ENCODE results near the gene SF3B2. TPM values are rescaled to one million over a fixed set of nuclear protein-coding genes. Genes with fewer than 3 reads are reported as not detected.
"Not testable (repeated sequence)": the region's sequence is repeated elsewhere in the genome, so short reads cannot be mapped to it uniquely, and the experiment has no call there.

SF3B2 gene
- total RNA-seq, 1 donor = 135 TPM

DNA sequence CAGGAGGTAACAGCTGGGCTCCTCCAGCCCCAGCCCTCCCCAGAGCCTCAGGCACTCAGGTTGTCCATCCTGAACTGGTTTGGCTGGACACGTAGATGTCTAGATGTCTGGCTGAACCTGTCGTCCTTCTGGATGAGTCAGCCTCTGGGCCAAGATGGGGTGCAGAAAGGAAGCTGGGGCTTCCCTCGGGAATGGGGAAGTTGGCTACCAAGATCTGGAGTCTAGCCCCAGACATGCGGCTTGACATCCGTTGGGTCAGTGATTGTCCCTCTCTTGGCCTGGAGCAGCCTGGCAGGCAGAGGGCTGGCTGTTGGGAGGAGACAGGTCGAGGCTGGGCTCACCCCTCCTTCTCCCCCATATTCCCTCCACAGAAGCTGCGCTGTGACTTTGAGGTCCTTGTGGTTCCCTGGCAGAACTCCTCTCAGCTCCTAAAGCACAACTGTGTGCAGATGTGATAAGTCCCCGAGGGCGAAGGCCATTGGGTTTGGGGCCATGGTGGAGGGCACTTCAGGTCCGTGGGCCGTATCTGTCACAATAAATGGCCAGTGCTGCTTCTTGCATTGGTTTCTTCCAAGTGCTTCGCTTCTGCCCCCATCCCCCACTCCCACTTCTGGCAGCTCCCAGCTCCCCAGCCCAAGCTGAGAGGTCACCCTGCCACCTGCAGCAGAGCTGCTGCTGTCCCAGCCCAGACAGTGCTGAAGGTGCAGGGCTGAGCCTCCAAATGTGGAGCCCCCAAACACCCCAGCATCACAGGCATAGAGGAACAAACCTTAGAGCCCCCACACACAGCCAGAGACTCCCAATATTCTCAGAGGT lies 39.0 kb upstream of the SF3B2 start:
- Histone ChIP-seq H3K27me3 (ENCODE audit: insufficient read depth, low read length) (peaks cover 26% of the 10 kb centered on the region), H3K4me1 (ENCODE audit: insufficient read depth, low read length) (peaks cover 34% of the 10 kb centered on the region), H3K9me3 (ENCODE audit: low read depth, low read length) (no peaks in the 10 kb centered on the region), H3K4me3 (ENCODE audit: low read length) (no peak overlapping the region)

DNA sequence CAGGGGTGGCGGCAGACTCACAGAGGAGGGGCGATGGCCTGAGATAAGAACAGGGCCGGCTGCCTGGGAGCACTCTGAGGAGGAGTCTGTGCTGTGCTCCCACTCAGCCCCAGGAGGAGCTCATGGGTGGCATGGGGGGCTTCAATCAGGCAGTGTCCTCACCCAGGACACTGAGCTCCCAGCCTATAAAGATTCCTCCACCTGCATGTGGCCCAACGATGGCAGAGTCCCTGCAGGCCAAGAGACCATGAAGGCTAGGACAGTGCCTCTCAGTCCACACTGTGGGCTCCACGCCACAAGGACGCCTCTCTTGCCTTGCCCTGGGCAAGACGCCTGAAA lies 38.4 kb upstream of the SF3B2 start:
- Histone ChIP-seq H3K9me3 (ENCODE audit: low read depth, low read length) (no peaks in the 10 kb centered on the region), H3K27me3 (ENCODE audit: insufficient read depth, low read length) (peaks cover 26% of the 10 kb centered on the region), H3K4me1 (ENCODE audit: insufficient read depth, low read length) (peaks cover 34% of the 10 kb centered on the region), H3K4me3 (ENCODE audit: low read length) (no peak overlapping the region)

DNA sequence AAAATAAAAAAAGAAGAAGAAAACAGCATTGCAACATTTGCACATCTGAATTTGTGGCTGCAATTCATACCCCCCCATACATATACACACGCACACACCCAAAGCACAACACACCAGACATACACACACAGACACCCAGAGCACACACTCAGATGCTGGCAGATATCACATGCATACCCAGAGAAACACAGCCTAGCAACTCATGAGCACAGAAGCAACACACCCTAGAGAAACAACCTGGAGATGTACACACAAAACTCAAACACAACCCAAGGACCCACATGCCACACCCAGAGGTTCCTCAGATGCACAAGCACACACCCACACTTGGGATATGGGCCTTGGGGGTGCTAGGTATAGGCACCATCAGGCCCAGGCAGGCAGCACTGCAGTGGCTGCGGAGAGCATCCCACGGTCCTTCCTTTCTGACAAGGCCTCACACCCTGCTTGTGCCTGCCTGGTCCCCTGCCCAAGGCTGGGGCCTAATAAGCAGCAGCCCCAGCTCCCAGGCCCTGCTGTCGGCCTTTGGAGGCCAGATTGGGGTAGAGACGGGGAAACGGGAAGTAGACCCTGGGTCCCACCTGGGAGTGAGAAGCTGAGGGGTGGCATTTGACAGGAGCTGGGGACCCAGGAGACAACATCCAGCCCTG lies 37.2 kb upstream of the SF3B2 start:
- peaks cover 26% of the 10 kb centered on the region for H3K27me3 ChIP-seq (ENCODE audit: insufficient read depth, low read length)
- H3K9me3 ChIP-seq (ENCODE audit: low read depth, low read length) = no peaks in the 10 kb centered on the region
- H3K4me3 ChIP-seq (ENCODE audit: low read length) = no peak overlapping the region
- peaks cover 36% of the 10 kb centered on the region for H3K4me1 ChIP-seq (ENCODE audit: insufficient read depth, low read length)

DNA sequence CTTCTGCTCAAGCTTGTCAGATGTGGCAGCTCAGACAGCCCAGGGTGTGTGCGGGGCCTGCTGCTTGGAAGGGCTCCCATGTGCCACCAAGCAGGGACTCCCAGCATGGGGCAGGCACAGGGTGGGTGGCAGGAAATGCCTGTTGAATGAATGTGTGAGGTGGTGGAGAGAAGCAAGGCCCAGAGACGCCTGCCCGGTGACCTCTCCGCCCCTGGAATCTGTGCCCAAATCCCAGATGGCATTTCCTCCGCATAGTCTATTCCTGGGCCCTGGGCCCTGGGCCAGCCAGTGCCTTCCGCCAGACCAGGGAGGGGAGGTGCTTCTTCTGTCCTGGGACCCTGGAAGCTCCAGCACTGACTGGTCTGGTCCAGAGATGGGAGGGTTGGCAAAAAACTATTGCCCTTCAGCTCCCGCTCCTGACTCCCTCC lies 36.7 kb upstream of the SF3B2 start:
- Histone ChIP-seq H3K9me3 (ENCODE audit: low read depth, low read length) (no peaks in the 10 kb centered on the region), H3K27me3 (ENCODE audit: insufficient read depth, low read length) (peaks cover 25% of the 10 kb centered on the region), H3K4me1 (ENCODE audit: insufficient read depth, low read length) (peaks cover 42% of the 10 kb centered on the region), H3K4me3 (ENCODE audit: low read length) (no peak overlapping the region)

DNA sequence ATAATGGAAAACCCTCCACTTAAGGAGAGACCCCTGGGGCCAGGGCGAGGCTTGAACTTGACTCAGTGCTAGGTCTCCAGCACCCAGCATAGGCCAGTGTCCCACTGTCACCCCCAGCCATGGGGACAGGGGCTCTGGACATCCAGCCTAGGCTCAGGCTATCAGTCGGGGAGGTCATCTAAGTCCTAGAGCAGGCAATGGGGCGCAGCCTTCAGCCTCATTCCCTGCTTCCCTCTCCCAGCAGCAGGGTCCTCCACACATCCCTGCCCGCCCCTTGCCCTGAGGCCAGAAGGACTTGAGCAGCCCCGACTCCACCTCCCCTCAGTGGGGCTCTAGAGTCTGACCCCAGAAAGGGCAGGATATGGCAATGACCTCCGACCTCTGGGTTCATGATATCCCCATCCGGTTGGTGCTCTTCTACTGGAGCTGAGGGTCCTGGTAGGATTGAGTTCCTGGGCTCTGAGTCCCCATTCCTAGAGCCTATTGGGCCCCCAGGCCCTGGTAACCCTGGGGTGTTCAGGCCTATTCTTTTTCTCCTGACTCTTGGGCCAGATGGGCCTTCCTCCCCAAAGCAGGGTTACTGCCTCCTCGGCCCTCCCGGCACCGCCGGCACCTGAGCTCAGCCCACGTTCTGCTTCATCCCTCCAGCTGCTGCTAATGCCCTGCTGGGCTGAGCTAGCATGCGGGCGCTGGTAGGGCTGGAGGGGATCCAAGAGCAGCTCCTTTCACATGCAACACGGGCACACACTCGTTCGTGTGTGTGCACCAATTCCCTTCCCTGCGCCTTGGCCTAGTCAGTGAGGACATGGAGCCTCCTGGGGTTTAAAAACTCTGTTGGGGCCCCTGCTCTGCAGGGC lies 36.0 kb upstream of the SF3B2 start:
- Histone ChIP-seq H3K4me3 (ENCODE audit: low read length) (no peak overlapping the region), H3K27me3 (ENCODE audit: insufficient read depth, low read length) (peaks cover 20% of the 10 kb centered on the region), H3K4me1 (ENCODE audit: insufficient read depth, low read length) (peaks cover 47% of the 10 kb centered on the region), H3K9me3 (ENCODE audit: low read depth, low read length) (no peaks in the 10 kb centered on the region)

DNA sequence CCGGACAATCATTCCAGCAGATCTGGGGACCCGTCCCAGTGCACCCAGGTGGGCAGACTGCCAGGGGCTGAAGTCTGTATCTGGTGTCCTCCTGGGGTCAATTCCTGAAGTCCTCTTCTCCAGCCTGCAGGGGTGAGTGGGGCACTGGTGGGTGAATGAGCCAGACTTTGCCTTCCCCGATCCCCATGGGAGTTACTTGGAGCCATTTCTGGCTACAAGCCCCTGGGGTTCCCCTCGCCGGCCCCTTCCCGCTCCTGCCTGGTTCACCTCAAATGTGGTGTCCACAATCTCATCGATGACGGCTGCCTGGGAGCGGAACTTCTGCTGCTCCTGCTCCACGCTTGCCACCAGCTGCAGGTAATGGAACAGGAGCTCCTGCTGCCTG lies 35.4 kb upstream of the SF3B2 start:
- H3K4me1 ChIP-seq (ENCODE audit: insufficient read depth, low read length) = peaks cover 49% of the 10 kb centered on the region
- no peak overlapping the region for H3K4me3 ChIP-seq (ENCODE audit: low read length)
- peaks cover 14% of the 10 kb centered on the region for H3K27me3 ChIP-seq (ENCODE audit: insufficient read depth, low read length)
- H3K9me3 ChIP-seq (ENCODE audit: low read depth, low read length) = no peaks in the 10 kb centered on the region

DNA sequence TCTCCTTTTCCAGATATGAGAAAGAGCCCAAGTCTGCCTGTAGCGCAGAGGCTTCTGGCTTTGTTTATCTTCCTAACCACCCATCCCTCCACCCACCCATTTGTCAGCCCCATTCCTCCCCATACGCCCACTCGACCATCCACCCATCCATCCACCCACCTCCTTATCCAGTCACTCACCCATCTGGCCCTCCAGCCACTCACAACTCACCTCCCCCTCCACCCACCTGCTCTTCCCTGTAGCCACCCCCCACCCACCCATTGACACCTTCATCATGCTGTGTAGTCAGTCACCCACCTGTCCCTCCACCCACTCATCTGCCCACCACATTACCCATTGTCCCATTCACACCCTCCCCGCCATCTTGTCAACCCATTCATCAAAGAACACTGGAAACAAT lies 34.8 kb upstream of the SF3B2 start:
- H3K27me3 ChIP-seq (ENCODE audit: insufficient read depth, low read length) = peaks cover 9% of the 10 kb centered on the region
- peaks cover 49% of the 10 kb centered on the region for H3K4me1 ChIP-seq (ENCODE audit: insufficient read depth, low read length)
- no peaks in the 10 kb centered on the region for H3K9me3 ChIP-seq (ENCODE audit: low read depth, low read length)
- H3K4me3 ChIP-seq (ENCODE audit: low read length) = no peak overlapping the region

DNA sequence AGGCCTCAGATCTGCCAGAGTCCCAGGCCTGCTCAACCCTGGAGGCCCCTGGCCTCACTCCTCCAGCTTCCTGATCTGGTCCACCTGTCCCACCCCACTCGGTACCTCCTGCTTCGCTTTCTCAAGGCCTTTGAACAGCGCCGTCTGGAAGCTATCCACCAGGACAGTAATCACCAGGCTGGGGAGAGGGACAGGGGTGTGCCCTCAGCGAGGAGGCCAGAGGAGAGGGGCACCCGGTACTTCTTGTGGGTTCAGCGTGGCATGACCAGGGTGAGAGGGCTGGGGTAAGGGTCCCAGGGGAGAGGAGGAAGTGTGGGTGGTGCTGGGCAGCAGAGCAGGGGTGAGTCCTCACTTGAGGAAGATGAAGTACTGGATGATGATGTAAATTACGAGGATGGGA lies 32.0 kb upstream of the SF3B2 start:
- Histone ChIP-seq H3K4me1 (ENCODE audit: insufficient read depth, low read length) (peaks cover 32% of the 10 kb centered on the region), H3K9me3 (ENCODE audit: low read depth, low read length) (no peaks in the 10 kb centered on the region), H3K4me3 (ENCODE audit: low read length) (no peak overlapping the region), H3K27me3 (ENCODE audit: insufficient read depth, low read length) (peaks cover 5% of the 10 kb centered on the region)

DNA sequence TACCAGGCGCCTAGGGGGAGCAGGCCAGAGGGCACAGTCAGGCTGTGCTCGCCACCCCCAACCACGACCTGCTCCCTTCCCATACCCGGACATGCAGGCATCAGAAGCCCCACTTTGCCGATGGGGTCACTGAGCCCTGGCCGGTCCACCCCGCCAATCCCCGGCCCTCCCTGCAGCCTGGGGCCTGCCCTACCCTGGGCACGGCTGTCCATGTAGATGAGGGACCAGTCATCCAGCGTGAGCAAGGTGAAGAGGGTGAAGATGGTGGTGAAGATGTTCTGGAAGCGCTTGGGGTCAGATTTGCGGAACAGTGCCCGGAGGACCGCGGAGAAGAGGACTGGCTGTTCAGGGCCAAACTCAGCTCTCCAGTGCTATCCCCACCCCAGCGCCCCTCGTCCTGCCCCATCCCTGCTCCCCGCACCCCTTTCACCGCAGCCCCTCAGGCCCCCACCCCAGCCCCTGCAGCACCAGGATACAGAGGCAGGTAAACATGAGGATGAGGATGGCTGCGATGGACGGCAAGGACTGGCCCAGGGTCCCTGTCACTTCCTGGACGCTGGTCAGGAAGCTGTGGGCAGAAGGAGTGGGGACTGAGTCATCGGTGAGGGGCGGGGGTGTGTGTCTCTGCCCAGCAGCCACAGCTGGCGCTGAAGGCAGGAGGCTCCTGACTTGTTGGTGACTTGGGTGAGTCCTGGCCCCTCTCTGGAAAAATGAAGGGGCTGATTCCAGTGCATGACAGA lies 31.4 kb upstream of the SF3B2 start:
- H3K4me3 ChIP-seq (ENCODE audit: low read length) = no peak overlapping the region
- no peaks in the 10 kb centered on the region for H3K9me3 ChIP-seq (ENCODE audit: low read depth, low read length)

DNA sequence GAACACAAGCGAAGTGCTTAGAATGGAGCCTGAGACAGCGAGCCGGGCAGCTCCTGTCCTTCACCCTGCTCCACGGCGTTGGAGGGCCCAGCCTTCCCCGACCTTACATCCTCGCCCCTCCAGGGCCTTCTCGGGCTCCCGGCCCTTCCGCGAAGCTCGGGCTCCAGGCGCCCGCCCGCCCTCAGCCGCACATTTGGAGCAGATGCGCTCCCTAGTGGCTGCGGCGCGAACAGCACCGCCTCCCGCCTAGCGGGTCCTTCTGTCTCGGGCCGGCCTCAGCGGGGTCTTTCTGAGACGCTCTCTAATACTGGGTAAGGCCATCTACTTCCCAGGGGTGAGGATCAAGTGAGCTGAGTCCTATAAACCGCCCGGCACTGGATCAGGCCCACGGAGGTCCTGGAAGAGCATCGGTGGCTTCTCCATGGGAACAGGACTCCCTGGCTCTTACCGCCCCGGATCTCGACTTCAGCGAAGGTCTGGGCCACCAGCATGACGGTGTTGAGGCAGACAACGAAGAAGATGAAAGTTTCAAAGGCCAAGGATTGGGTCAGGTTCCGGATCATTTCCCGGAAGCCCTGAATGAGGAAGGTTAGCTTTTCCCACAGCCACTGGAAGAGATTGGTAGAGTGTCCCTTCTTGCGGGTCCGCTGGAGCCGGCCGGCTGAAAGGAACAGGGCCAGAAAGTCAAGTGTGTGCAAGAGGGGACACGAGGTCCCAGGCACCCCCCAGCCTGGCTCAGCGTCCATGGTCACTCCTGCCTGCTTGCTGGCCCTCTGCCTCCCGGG lies 29.6 kb upstream of the SF3B2 start:
- Histone ChIP-seq H3K27me3 (ENCODE audit: insufficient read depth, low read length) (peaks cover 5% of the 10 kb centered on the region), H3K9me3 (ENCODE audit: low read depth, low read length) (no peaks in the 10 kb centered on the region), H3K4me3 (ENCODE audit: low read length) (no peak overlapping the region), H3K4me1 (ENCODE audit: insufficient read depth, low read length) (peaks cover 31% of the 10 kb centered on the region)

More for the DNA sequence above, 31.4 kb upstream of the SF3B2 start:
- Histone ChIP-seq H3K4me1 (ENCODE audit: insufficient read depth, low read length) (peaks cover 31% of the 10 kb centered on the region), H3K27me3 (ENCODE audit: insufficient read depth, low read length) (peaks cover 5% of the 10 kb centered on the region)

DNA sequence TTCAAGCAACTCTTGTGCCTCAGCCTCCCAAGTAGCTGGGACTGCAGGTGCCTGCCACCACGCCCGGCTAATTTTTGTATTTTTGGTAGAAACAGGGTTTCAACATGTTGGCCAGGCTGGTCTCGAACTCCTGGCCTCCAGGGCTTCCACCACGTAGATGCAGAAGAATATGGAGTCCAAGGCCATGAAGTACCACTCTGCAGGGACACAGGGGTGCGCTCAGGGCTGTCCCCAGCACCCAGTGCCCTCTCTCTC lies 29.1 kb upstream of the SF3B2 start:
- peaks cover 31% of the 10 kb centered on the region for H3K4me1 ChIP-seq (ENCODE audit: insufficient read depth, low read length)
- not testable (repeated sequence) for H3K9me3 ChIP-seq (ENCODE audit: low read depth, low read length); H3K4me3 ChIP-seq (ENCODE audit: low read length); H3K27me3 ChIP-seq (ENCODE audit: insufficient read depth, low read length)

DNA sequence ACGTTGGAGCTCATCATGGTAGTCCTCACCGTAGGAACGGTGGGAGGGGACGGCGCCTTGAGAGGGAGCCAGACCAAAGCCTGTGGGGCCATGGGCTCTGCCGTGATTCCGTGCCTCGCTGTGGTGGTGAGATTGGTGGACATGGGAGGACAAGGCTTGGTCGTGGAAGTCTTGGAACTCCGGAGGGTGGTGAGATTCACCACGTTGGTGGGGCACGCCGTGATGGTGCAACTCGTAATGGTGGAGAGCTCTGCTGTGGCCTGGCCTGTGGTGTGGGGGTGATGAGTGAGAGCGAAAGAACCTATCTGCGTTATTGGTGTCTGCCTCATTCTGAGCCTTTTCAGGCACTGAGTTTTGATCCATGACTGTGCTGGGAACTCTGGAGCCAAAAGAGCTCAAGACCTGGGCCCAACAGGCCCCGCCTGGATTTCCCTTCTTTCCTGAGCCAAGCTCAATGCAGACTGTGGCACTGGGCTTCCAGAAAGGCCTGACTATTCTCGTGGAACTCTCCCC lies 26.1 kb upstream of the SF3B2 start, which contains the start of gene CATSPER1:
Gene CATSPER1 (minus strand): TSS at position 463 of the 513 bp plus-strand sequence. CDS start 100 bp downstream, at position 363.
- H3K4me1 ChIP-seq (ENCODE audit: insufficient read depth, low read length) = peaks cover 19% of the 10 kb centered on the region
- no peaks in the 10 kb centered on the region for H3K9me3 ChIP-seq (ENCODE audit: low read depth, low read length)
- H3K4me3 ChIP-seq (ENCODE audit: low read length) = no peak within 1 kb of the TSS
- peaks cover 5% of the 10 kb centered on the region for H3K27me3 ChIP-seq (ENCODE audit: insufficient read depth, low read length)

DNA sequence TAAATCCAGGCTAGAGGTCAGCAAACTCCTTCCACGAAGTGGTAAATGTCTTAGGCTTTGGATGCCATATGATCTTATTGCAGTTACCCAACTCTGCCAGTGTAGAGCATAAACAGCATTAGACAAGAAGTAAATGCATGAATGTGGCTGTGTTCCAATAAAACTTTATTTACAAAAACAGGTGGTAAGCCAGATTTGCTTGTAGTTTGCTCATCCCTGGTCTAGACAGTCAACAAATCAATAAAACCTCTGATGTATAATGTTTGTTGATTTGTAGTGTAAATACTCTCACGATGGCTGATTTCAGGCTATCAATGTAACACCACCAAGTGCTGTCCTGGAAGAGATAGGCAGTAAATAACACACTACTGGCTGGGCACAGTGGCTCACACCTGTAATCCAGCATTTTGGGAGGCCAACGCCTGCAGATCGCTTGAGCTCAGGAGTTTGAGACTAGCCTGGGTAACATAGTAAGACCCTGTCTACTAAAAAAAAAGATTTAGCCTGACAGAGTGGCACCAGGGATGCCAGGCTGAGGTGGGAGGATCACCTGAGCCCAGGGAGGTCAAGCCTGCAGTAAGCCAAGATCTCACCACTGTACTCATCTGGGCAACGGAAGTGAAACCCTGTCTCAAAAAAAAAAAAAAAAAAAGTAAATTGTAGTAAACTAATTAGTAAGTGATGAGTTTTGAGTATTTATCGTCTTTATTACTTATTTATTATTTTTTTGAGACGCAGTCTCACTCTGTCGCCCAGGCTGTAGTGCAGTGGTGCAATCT lies 19.0 kb upstream of the SF3B2 start:
- no peaks in the 10 kb centered on the region for H3K4me1 ChIP-seq (ENCODE audit: insufficient read depth, low read length)
- H3K9me3 ChIP-seq (ENCODE audit: low read depth, low read length) = no peaks in the 10 kb centered on the region
- no peaks in the 10 kb centered on the region for H3K27me3 ChIP-seq (ENCODE audit: insufficient read depth, low read length)
- H3K4me3 ChIP-seq (ENCODE audit: low read length) = no peak overlapping the region
